KOPT-K1 (cell line): ENCODE measurements around the gene DCAF6.

Experiments used
- H3K27ac ChIP-seq: fragments of 200-600 bp; sonication (generic); 2 replicates; pipeline ENCODE4 v1.5.1; 2016; ENCODE audit warnings: antibody characterized with exemption, mild to moderate bottlenecking, low read depth, low read length; ENCODE audit not compliant: poor library complexity, severe bottlenecking
- H3K36me3 ChIP-seq: fragments of 200-600 bp; sonication (generic); 2 replicates; pipeline ENCODE4 v1.5.1; 2017; ENCODE audit warnings: antibody characterized with exemption, mild to moderate bottlenecking, low read length, moderate library complexity; ENCODE audit not compliant: insufficient read depth
- H3K9me3 ChIP-seq: fragments of 200-600 bp; sonication (generic); 2 replicates; pipeline ENCODE4 v1.5.1; 2017; ENCODE audit warnings: antibody characterized with exemption, low read length, mild to moderate bottlenecking; ENCODE audit not compliant: insufficient read depth, poor library complexity, severe bottlenecking

Gene DCAF6

DNA sequence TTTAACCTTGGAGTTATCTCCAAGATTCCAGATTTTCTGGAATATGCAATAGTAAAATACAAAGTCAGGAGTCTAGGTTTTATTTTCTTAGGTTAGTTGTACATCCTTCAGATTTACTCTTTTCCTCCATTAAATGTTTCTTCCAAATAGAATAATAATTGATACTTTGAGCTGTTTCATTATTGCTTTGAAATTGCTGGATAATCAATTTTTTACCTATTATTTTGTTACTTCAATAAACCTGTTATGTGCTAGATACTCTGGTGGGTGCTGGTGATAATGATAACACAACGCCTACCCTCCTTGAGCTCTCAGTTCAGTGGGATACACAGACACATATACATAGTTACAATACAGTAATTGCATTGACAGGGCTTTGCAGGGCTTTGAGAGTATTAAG lies 120.9 kb downstream of the DCAF6 start:
- Histone ChIP-seq H3K36me3 (peaks cover 31% of the 10 kb centered on the region), H3K9me3 (no peaks in the 10 kb centered on the region), H3K27ac (no peak overlapping the region)

DNA sequence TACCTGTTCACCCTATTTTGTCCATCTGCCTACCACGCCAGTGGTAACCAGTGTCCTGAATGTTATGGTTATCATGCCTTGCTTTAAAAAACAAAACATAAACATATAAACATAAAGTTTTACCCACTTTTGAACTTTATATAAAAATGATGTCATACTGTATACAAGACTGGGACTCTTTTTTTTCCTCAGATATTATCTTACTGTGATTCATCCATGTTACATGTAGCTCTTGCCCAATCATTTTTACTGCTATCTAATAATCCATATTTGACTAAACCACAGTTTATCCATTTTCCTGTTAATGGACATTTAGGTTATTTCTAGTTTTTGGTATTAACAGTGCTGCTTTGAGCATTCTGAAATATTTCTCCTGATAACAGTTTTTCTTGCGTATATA lies 121.4 kb downstream of the DCAF6 start:
- Histone ChIP-seq H3K27ac (no peak overlapping the region), H3K36me3 (peaks cover 31% of the 10 kb centered on the region)

DNA sequence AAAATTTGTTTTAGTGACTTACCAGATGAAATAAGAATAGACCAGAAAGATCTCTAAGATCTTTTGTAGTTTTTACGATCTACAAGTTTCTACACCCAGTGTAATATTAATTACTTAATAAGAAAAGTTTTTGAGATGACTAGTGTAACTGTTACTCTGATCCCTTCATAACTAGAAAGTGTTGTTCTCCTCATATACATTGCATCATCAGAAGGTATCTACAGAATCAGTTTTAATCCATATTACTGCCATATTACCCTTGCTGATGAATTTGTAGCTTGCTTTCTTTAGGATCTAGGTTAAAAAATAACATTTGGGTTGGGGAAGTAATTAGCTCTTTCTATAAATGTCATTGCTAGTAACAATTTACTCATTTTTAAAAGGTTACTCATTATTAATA lies 127.7 kb downstream of the DCAF6 start:
- Histone ChIP-seq H3K27ac (no peak overlapping the region), H3K36me3 (peaks cover 58% of the 10 kb centered on the region), H3K9me3 (no peaks in the 10 kb centered on the region)

More for the DNA sequence above, 121.4 kb downstream of the DCAF6 start:
- H3K9me3 ChIP-seq, result no peaks in the 10 kb centered on the region

DNA sequence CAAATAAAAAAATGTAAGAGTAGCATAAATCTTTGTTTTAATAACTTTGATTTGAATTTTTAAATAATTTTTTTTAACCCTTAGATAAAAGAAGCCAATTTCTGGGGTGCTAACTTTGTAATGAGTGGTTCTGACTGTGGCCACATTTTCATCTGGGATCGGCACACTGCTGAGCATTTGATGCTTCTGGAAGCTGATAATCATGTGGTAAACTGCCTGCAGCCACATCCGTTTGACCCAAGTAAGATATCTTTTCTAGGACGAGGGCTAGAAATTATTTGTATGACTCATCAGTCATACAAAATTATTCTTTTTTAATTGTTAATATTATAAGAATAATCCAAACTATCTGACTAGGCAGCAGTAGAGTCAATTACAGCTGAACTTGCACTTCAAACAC lies 129.0 kb downstream of the DCAF6 start:
- H3K27ac ChIP-seq, result no peak overlapping the region
- H3K36me3 ChIP-seq, result peaks cover 60% of the 10 kb centered on the region
- no peaks in the 10 kb centered on the region for H3K9me3 ChIP-seq

GRCh38 chr1:168069384-168069783 lies 132.9 kb downstream of the DCAF6 start:
- Histone ChIP-seq H3K27ac (no peak overlapping the region), H3K9me3 (no peaks in the 10 kb centered on the region), H3K36me3 (peaks cover 81% of the 10 kb centered on the region)

DNA sequence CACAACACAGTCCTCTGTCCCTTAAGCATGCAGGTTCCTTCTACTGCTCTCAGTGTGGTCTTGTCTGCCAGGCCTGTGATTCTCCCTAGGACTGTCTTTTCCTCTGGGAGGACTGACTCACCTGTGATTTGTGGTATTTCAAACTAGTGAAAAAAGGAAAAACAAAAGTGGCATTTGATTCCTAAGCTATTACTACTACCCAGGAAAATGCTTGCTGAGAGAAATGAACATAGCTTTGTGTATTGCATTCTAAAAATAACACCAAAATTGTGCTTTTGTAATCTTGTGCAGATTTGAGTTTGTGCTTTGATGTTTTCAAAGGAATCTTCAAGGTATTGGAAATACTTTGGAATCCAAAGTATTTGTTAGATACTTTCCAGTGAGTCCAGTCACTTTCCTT lies 143.3 kb downstream of the DCAF6 start:
- Histone ChIP-seq H3K36me3 (peaks cover 34% of the 10 kb centered on the region), H3K27ac (no peak overlapping the region), H3K9me3 (no peaks in the 10 kb centered on the region)

- H3K36me3 ChIP-seq, result peaks cover 16% of the 10 kb centered on the region
- H3K9me3 ChIP-seq, result no peaks in the 10 kb centered on the region
- no peak overlapping the region for H3K27ac ChIP-seq
These were observed 145.0 kb downstream of the DCAF6 start for GRCh38 chr1:168081373-168082007.

DNA sequence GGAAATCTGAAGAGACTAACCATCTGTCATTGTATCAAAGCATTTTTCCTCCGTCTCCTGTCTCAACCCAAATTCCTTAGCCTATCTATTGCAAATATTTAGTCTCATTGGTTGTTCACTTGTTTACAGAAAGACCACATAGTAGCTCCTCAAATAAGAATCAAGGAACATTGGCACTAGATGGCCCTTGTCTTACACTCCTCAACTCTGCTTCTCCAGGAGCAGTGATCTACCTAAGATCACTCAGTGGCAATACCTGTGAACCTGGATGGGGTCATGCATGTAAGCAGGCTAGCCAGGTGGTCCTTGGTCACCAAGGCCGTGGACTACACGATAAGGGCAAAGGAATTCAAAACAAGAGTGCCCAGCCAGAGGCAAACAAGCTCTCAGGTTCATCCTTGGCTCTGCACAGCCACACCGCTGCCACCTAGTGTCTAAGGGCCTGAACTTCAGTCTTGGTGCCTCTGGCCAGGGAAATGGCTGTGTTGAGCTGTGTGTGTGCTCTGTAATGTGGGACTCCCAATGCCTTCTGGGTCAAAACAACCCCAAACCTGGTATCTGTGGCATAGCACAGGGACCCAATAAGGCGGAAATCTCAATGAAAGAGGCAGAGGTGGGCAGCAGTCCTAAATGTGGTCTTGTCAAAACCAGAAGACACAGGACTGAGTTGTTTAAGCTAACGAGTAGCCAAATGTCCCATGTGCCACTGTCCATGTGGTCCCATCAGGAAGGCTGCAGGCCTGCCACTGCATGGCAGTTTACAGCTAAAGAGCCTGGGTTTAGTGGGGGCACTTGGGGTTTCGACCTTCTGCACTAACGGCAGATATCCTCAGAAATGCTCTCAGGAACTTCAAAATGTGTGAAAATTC lies 145.8 kb downstream of the DCAF6 start:
- peak overlapping the region; percentile 1 for H3K27ac ChIP-seq

DNA sequence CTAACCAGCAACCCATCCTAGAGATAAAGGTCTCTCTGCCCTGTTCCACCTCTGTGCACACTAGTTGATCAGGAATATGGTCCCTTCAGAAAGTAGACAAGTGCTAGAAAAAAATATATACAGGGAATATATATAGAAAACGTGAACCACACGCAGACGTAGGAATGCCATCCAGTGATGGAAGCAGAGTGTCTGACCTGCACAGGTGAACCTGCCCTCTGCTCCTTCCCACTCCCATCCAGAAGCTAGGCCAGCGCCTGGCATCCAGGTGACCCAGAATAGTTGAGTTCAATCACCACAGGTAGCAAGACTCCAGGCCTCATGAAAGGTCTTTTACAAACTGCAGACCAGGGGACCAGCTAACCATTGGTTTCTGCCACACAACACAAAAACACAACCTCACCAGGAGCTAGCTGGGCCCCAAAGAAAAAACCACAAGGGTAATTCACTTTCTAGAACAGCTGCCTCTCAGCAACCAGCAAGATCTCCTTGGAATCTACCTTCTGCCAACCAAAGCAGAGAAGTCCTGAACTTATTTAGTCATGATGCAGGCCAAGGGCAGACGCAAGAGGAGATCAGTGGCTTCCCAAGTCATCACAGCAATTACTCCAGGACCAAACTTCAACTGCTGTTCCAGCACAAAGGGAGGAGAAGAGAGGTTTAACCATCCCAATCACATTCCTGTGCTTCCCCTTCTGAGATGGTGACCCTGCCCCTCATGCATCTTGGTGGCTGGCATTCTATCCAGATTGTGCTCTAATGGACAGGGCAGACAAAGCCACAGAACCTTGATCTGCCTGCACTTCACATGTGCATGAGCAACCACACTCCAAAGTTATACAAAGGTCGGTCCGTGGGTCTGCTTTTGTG lies 147.2 kb downstream of the DCAF6 start:
- Histone ChIP-seq H3K27ac (no peak overlapping the region), H3K9me3 (no peaks in the 10 kb centered on the region), H3K36me3 (no peaks in the 10 kb centered on the region; the same call in 1 of the 2 replicates)

More for the DNA sequence above, 145.8 kb downstream of the DCAF6 start:
- H3K36me3 ChIP-seq, result peaks cover 9% of the 10 kb centered on the region
- H3K9me3 ChIP-seq, result no peaks in the 10 kb centered on the region

GRCh38 chr1:168084396-168085231 lies 148.1 kb downstream of the DCAF6 start:
- H3K27ac ChIP-seq, result no peak overlapping the region
- H3K9me3 ChIP-seq, result no peaks in the 10 kb centered on the region
- no peaks in the 10 kb centered on the region for H3K36me3 ChIP-seq

GRCh38 chr1:168085401-168085872 lies 149.0 kb downstream of the DCAF6 start:
- Histone ChIP-seq H3K9me3 (no peaks in the 10 kb centered on the region), H3K36me3 (no peaks in the 10 kb centered on the region), H3K27ac (no peak overlapping the region)

DNA sequence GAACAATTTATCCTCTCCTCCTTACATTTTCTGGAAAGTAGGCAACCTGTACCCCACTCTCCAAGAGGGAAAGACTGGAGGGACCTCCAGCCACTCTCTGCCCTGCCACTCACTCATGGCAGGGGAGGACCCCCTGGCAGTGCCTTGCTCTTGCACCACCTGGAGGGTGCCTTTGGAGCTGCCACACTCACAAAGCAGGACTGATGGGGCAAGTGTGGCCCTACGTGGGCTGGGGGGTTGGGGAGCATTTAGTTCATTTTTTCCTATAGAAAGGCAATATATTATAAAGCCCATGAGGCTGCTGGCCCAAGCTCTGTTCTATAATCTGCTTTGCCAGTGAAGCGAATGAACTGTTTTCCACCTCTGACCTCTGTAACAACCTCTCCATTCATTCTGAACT lies 150.0 kb downstream of the DCAF6 start:
- Histone ChIP-seq H3K27ac (no peak overlapping the region), H3K9me3 (no peaks in the 10 kb centered on the region), H3K36me3 (no peaks in the 10 kb centered on the region)

- Histone ChIP-seq H3K36me3 (no peaks in the 10 kb centered on the region), H3K9me3 (no peaks in the 10 kb centered on the region)
These were observed 151.2 kb downstream of the DCAF6 start for GRCh38 chr1:168087696-168088095.

More at GRCh38 chr1:168087696-168088095, 151.2 kb downstream of the DCAF6 start:
- no peak overlapping the region for H3K27ac ChIP-seq
